ENCODE measurements around the gene CCDC149. TPM values are rescaled to one million over a fixed set of nuclear protein-coding genes. Genes with fewer than 3 reads are reported as not detected.

CCDC149 gene
- total RNA-seq, 1 experiment from 2014 or later = 8.9 TPM

DNA sequence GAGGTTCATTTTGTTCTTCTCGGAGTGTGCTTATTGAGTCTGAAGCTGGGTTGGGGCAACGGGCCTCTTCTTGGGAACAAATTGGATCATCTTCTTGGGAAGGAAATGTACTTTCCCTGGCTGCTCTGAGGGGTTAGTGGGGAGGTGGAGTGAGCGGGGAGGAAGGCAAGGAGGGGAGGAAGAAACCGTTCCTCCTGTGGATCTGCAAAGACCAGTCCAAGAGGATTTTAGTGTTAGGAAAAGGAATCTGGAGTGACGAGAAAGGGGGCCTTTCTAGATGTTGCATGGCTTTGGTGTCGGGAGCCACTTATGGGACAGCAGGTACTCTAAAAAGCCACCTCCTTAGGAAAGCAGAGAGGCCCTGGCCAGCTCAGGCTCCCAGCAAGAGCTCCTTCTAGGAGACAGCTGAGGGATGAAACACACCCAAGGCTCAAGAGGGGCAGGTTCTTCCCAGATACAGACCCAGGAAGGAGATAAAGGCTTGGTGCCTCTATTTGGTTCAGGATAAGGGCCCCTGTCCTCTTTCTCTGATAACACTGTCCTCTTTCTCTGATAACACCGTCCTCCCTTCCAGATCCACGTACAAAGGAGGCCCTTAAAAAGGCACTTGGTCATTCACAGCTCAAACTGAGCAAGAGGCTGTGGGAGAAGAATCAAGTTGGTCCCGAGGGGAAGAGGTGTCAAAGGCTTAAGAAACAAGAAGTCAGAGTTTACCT is 117.0 kb downstream of the CCDC149 start:
- BruUV-seq (replicated peaks) = TSS peak; percentile 63
- Mint-ChIP-seq H3K4me3 (ENCODE audit: low read depth, unreplicated experiment) (peak overlapping the region; percentile 90), H3K27ac (ENCODE audit: unreplicated experiment) (peak overlapping the region; percentile 85), H3K36me3 (ENCODE audit: insufficient read depth, unreplicated experiment) (peaks cover 11% of the 10 kb centered on the region), H3K9me3 (ENCODE audit: low read depth, unreplicated experiment) (no peaks in the 10 kb centered on the region), H3K4me1 (ENCODE audit: low read depth, unreplicated experiment) (peaks cover 38% of the 10 kb centered on the region), H3K27me3 (ENCODE audit: unreplicated experiment) (no peaks in the 10 kb centered on the region)
- TF ChIP-seq, protein P1, sequence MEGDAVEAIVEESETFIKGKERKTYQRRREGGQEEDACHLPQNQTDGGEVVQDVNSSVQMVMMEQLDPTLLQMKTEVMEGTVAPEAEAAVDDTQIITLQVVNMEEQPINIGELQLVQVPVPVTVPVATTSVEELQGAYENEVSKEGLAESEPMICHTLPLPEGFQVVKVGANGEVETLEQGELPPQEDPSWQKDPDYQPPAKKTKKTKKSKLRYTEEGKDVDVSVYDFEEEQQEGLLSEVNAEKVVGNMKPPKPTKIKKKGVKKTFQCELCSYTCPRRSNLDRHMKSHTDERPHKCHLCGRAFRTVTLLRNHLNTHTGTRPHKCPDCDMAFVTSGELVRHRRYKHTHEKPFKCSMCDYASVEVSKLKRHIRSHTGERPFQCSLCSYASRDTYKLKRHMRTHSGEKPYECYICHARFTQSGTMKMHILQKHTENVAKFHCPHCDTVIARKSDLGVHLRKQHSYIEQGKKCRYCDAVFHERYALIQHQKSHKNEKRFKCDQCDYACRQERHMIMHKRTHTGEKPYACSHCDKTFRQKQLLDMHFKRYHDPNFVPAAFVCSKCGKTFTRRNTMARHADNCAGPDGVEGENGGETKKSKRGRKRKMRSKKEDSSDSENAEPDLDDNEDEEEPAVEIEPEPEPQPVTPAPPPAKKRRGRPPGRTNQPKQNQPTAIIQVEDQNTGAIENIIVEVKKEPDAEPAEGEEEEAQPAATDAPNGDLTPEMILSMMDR (IDR thresholded peaks at IDR 0.05; ENCODE audit: unreplicated experiment) = no peak
- CTCF ChIA-PET = interaction anchor here (0.7 kb wide), 2 partner anchors 31 to 46 kb away, joined by 4 to 5 read pairs; no protein-coding TSS in a partner anchor
- peak; percentile 1 for DNase-seq
- intact Hi-C loops (cut with micrococcal nuclease; ENCODE audit: unreplicated experiment) = loop anchor here (10.0 kb wide), 1 partner anchor 311 kb away; no protein-coding TSS in a partner anchor

DNA sequence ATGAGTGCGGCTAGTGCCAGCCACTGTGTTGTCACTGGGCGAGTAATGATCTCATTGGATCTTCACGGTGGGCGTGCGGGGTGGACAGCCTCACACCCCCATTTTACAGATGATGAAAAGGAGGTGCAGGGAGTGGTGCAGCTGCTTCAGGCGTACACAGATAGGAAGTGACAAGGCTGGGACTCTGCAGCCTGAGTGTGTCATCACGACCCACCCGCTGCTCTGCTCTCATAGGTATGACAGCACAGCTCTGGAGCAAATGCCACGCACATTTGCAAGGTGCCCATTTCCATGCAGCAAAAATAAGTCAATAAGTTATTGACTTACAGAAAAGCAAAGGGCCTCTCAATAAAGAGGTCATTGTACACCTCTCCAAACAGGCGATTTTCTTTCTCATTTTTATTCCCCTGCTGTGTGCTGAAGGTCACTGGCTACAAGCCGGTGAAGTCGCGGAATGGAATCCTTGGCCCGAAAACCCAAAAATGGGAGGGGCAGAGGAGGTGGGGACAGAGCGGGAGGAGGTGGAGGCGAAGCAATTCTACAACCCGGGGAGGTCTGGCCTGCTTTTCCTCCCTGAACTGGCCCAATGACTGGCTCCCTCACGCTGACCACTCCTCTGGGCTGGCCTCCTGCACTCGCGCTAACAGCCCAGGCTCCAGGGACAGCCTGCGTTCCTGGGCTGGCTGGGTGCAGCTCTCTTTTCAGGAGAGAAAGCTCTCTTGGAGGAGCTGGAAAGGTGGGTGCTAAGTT is 117.8 kb downstream of the CCDC149 start, which contains the start of gene SOD3:
TSS of gene SOD3 (plus strand) at position 658 of the 750 bp plus-strand sequence. CDS start 3,949 bp downstream, outside the sequence.
- no peaks in the 10 kb centered on the region for H3K9me3 Mint-ChIP-seq (ENCODE audit: low read depth, unreplicated experiment)
- peaks cover 38% of the 10 kb centered on the region for H3K4me1 Mint-ChIP-seq (ENCODE audit: low read depth, unreplicated experiment)
- TF ChIP-seq, protein P1 (IDR thresholded peaks at IDR 0.05; ENCODE audit: unreplicated experiment) = no peak
- peak within 1 kb of the TSS; percentile 85 for H3K27ac Mint-ChIP-seq (ENCODE audit: unreplicated experiment)
- H3K4me3 Mint-ChIP-seq (ENCODE audit: low read depth, unreplicated experiment) = peak within 1 kb of the TSS; percentile 90
- intact Hi-C loops (cut with micrococcal nuclease; ENCODE audit: unreplicated experiment) = loop anchor here (5.0 to 10.0 kb wide), 4 partner anchors 43 to 310 kb away; partner anchors contain the start of gene DHX15
- BruUV-seq (replicated peaks) = no TSS peak
- peak; percentile 78 for DNase-seq
- CTCF ChIA-PET = no interaction called here
- no peaks in the 10 kb centered on the region for H3K27me3 Mint-ChIP-seq (ENCODE audit: unreplicated experiment)
- peaks cover 11% of the 10 kb centered on the region for H3K36me3 Mint-ChIP-seq (ENCODE audit: insufficient read depth, unreplicated experiment)

DNA sequence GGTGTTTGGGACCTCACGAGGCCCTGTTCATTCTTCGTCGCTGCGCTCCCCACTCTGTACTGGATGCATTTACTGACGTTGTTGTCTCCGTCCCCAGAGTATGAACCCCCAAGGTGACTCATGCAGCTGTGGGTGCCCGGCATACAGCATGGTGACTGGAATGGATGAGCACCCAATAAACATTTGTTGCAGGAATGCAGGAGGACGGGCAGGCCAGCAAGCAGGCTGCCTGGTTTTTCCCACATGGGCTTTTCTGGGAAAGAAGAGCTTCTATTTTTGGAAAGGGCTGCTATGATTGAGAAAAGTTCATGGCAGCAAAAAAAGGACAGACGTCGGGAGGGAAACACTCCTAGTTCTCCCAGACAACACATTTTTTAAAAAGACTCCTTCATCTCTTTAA is 118.4 kb downstream of the CCDC149 start:
- Mint-ChIP-seq H3K4me1 (ENCODE audit: low read depth, unreplicated experiment) (peaks cover 38% of the 10 kb centered on the region), H3K4me3 (ENCODE audit: low read depth, unreplicated experiment) (peak overlapping the region; percentile 90), H3K27me3 (ENCODE audit: unreplicated experiment) (no peaks in the 10 kb centered on the region), H3K9me3 (ENCODE audit: low read depth, unreplicated experiment) (no peaks in the 10 kb centered on the region), H3K27ac (ENCODE audit: unreplicated experiment) (peak overlapping the region; percentile 85), H3K36me3 (ENCODE audit: insufficient read depth, unreplicated experiment) (peaks cover 11% of the 10 kb centered on the region)
- BruUV-seq (replicated peaks) = no TSS peak
- intact Hi-C loops (cut with micrococcal nuclease; ENCODE audit: unreplicated experiment) = loop anchor here (5.0 to 10.0 kb wide), 4 partner anchors 42 to 310 kb away; partner anchors contain the start of gene DHX15
- TF ChIP-seq, protein P1 (IDR thresholded peaks at IDR 0.05; ENCODE audit: unreplicated experiment) = no peak
- CTCF ChIA-PET = interaction anchor here (1.3 to 1.8 kb wide), 2 partner anchors 137 to 190 kb away, joined by 3 to 5 read pairs; no protein-coding TSS in a partner anchor
- no peak for DNase-seq

DNA sequence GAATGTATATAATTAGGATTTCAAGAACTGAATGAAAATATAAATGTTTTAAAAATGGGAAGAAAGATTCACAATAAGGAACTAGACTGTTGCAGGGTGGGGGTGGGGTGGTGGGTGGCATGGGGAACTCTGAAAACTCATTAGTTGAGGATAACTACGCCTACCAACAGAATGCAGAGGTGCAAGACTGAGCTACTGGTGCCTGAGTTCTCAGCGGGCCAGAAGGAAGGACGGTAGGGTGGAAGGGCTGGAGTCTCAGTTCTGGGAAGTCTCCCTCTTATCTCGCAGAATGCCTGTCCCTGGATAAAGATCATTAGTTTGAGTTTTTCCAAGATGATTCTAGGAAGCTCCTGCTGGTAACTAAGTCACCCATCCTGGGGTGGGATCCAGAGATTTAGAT is 118.8 kb downstream of the CCDC149 start:
- TF ChIP-seq, protein P1 (IDR thresholded peaks at IDR 0.05; ENCODE audit: unreplicated experiment) = no peak
- CTCF ChIA-PET = interaction anchor here (0.7 to 1.8 kb wide), 6 partner anchors 24 to 228 kb away, joined by 3 to 5 read pairs (median 3); no protein-coding TSS in a partner anchor
- Mint-ChIP-seq H3K27ac (ENCODE audit: unreplicated experiment) (no peak overlapping the region), H3K27me3 (ENCODE audit: unreplicated experiment) (no peaks in the 10 kb centered on the region), H3K4me3 (ENCODE audit: low read depth, unreplicated experiment) (no peak overlapping the region), H3K9me3 (ENCODE audit: low read depth, unreplicated experiment) (no peaks in the 10 kb centered on the region), H3K4me1 (ENCODE audit: low read depth, unreplicated experiment) (peaks cover 38% of the 10 kb centered on the region), H3K36me3 (ENCODE audit: insufficient read depth, unreplicated experiment) (peaks cover 11% of the 10 kb centered on the region)
- no peak for DNase-seq
- intact Hi-C loops (cut with micrococcal nuclease; ENCODE audit: unreplicated experiment) = loop anchor here (5.0 to 10.0 kb wide), 4 partner anchors 42 to 309 kb away; partner anchors contain the start of gene DHX15
- no TSS peak for BruUV-seq (replicated peaks)

Measured in Calu3 (cell line).